ENCODE measurements around the gene DOCK11. TPM values are rescaled to one million over a fixed set of nuclear protein-coding genes. Genes with fewer than 3 reads are reported as not detected.

DOCK11 gene
- total RNA-seq, 1 experiment from 2014 or later = 3.0 TPM

DNA sequence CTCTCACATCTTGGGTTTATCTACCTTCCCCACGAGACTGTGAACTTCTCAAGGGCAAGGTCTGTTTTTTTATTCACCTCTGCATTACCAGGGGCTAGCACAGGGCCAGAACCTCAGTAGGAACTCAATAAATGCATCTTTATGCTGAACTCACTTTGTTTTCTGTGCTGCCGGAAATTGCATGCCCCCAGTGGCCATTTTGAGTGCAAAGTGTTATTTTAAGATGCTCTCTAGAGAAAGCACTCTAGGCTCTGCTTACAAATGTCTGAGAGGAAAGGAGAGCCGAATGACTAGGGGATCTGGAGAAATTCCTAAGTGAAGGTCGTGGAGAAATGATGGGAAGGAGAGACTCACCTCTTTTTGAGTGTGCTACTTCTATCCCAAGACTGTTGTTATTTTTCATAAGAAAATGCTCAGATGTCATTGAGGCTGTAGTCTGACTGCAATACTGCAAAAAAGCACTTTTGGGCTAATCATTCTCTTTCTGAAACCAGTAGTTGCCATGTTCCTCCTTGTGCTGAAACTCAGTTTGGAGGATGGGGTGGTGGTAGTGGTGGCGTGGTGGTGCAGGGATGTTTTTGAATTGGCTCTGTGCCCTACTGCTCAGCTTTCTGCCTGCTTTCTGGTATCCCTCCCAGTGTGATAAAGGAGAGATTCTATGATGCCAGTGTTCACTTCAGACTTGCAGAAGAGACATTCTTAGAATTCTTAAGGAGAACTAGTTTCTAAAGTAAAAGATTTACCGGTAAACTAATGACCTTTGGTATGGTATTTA, 41.3 kb downstream of the DOCK11 start:
- ATAC-seq = peak; percentile 27; the same call in 1 of the 2 replicates

DNA sequence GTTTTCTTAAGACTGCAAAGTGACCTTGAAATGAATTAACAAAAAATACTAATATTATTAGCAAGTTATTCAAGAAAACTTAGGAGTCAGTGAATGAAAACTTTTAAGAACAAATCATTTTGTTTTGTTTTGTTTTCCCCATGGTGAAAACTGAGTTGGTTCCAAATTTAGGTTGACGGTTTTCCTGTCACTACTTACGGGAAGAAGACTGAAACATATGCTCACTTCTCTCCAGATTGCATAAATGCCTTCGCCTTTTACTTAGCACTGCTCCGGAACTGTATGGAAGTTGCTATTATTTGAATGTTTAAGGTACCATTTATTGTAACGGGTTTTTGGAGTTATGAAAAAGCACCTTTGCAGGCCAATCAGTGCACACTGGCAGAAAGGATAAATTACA, 42.8 kb downstream of the DOCK11 start:
- H3K27ac ChIP-seq (ENCODE audit: low read length) = no peak overlapping the region
- no peaks in the 10 kb centered on the region for H3K4me1 ChIP-seq (ENCODE audit: insufficient read depth, low read length)
- no peak overlapping the region for H3K4me2 ChIP-seq (ENCODE audit: low read length)
- POLR2A ChIA-PET (ENCODE audit: unreplicated experiment) = no interaction called here
- H3K9me2 ChIP-seq (replicated peaks; ENCODE audit: low read length) = no peaks in the 10 kb centered on the region
- BruUV-seq (replicated peaks) = no TSS peak
- intact Hi-C loops (cut with micrococcal nuclease) = no loop called here
- no peaks in the 10 kb centered on the region for H3K27me3 ChIP-seq (ENCODE audit: low read length)
- H3K36me3 ChIP-seq (ENCODE audit: low read depth, low read length) = no peaks in the 10 kb centered on the region
- H3F3A ChIP-seq (ENCODE audit: low read length, unreplicated experiment) = no peaks in the 10 kb centered on the region
- H3K4me3 ChIP-seq (ENCODE audit: low read length) = no peak overlapping the region
- H4K20me1 ChIP-seq (ENCODE audit: low read length) = no peaks in the 10 kb centered on the region
- no peak overlapping the region for H3K9ac ChIP-seq (ENCODE audit: low read length)
- CTCF ChIA-PET = no interaction called here
- DNase-seq (no peak), ATAC-seq (no peak)
- TF ChIP-seq, protein P1, sequence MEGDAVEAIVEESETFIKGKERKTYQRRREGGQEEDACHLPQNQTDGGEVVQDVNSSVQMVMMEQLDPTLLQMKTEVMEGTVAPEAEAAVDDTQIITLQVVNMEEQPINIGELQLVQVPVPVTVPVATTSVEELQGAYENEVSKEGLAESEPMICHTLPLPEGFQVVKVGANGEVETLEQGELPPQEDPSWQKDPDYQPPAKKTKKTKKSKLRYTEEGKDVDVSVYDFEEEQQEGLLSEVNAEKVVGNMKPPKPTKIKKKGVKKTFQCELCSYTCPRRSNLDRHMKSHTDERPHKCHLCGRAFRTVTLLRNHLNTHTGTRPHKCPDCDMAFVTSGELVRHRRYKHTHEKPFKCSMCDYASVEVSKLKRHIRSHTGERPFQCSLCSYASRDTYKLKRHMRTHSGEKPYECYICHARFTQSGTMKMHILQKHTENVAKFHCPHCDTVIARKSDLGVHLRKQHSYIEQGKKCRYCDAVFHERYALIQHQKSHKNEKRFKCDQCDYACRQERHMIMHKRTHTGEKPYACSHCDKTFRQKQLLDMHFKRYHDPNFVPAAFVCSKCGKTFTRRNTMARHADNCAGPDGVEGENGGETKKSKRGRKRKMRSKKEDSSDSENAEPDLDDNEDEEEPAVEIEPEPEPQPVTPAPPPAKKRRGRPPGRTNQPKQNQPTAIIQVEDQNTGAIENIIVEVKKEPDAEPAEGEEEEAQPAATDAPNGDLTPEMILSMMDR (conservative IDR thresholded peaks at IDR 0.05; ENCODE audit: low read depth, low read length) = no peak
- TF ChIP-seq EZH2 (IDR thresholded peaks at IDR 0.05; ENCODE audit: low read length, unreplicated experiment) = no peak
- no peak for TF ChIP-seq EZH2phosphoT487 (IDR thresholded peaks at IDR 0.05; ENCODE audit: borderline replicate concordance, low read length)
- H2AFZ ChIP-seq (ENCODE audit: low read length) = no peak overlapping the region
- no peaks in the 10 kb centered on the region for H3K9me3 ChIP-seq (ENCODE audit: low read length)
- no peaks in the 10 kb centered on the region for H3K79me2 ChIP-seq (ENCODE audit: low read length)

More for the DNA sequence above, 41.3 kb downstream of the DOCK11 start:
- Histone ChIP-seq H3K27me3 (ENCODE audit: low read length) (no peaks in the 10 kb centered on the region), H4K20me1 (ENCODE audit: low read length) (no peaks in the 10 kb centered on the region), H3F3A (ENCODE audit: low read length, unreplicated experiment) (no peaks in the 10 kb centered on the region), H3K36me3 (ENCODE audit: low read depth, low read length) (no peaks in the 10 kb centered on the region), H3K9me3 (ENCODE audit: low read length) (no peaks in the 10 kb centered on the region), H3K27ac (ENCODE audit: low read length) (no peak overlapping the region), H3K4me3 (ENCODE audit: low read length) (no peak overlapping the region), H3K9me2 (replicated peaks; ENCODE audit: low read length) (no peaks in the 10 kb centered on the region), H3K79me2 (ENCODE audit: low read length) (no peaks in the 10 kb centered on the region), H3K4me2 (ENCODE audit: low read length) (no peak overlapping the region), H3K4me1 (ENCODE audit: insufficient read depth, low read length) (no peaks in the 10 kb centered on the region), H2AFZ (ENCODE audit: low read length) (peak overlapping the region; percentile 68; the same call in 1 of the 2 replicates), H3K9ac (ENCODE audit: low read length) (no peak overlapping the region)
- peak; percentile 10 for DNase-seq
- no TSS peak for BruUV-seq (replicated peaks)
- TF ChIP-seq EZH2phosphoT487 (IDR thresholded peaks at IDR 0.05; ENCODE audit: borderline replicate concordance, low read length) = no peak
- TF ChIP-seq, protein P1 (conservative IDR thresholded peaks at IDR 0.05; ENCODE audit: low read depth, low read length) = peak; percentile 61
- intact Hi-C loops (cut with micrococcal nuclease) = no loop called here
- POLR2A ChIA-PET (ENCODE audit: unreplicated experiment) = no interaction called here
- CTCF ChIA-PET = no interaction called here

DNA sequence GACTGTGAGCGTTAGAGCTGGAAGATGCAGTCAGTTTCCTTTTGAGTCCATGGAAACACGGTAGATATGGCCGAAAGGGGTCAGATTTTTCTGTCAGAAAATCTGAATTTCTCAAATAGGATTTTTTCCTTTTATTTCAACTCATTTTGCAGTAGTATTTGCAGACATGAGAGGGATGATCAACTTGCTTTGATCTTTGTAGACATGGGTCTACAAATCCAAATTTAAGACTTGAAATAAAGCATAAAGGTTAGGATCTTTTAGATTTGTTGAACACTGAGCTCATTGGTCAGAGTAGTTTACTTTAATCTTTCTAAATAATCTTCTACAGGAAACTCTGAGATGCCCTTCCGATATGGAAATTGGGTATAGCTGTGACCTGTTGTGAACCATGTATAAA, 44.7 kb downstream of the DOCK11 start:
- H3K27me3 ChIP-seq (ENCODE audit: low read length) = no peaks in the 10 kb centered on the region
- intact Hi-C loops (cut with micrococcal nuclease) = no loop called here
- TF ChIP-seq EZH2 (IDR thresholded peaks at IDR 0.05; ENCODE audit: low read length, unreplicated experiment) = no peak
- no peak for TF ChIP-seq EZH2phosphoT487 (IDR thresholded peaks at IDR 0.05; ENCODE audit: borderline replicate concordance, low read length)
- TF ChIP-seq, protein P1 (conservative IDR thresholded peaks at IDR 0.05; ENCODE audit: low read depth, low read length) = no peak
- BruUV-seq (replicated peaks) = no TSS peak
- DNase-seq (no peak), ATAC-seq (no peak)
- no peaks in the 10 kb centered on the region for H3K4me1 ChIP-seq (ENCODE audit: insufficient read depth, low read length)
- H3K4me2 ChIP-seq (ENCODE audit: low read length) = no peak overlapping the region
- H3K9ac ChIP-seq (ENCODE audit: low read length) = no peak overlapping the region
- H3F3A ChIP-seq (ENCODE audit: low read length, unreplicated experiment) = no peaks in the 10 kb centered on the region
- ChIA-PET POLR2A (ENCODE audit: unreplicated experiment) (no interaction called here), CTCF (interaction anchor here (0.7 kb wide), 1 partner anchor 168 kb away, joined by 4 read pairs; no protein-coding TSS in a partner anchor)
- no peaks in the 10 kb centered on the region for H3K9me2 ChIP-seq (replicated peaks; ENCODE audit: low read length)
- H2AFZ ChIP-seq (ENCODE audit: low read length) = no peak overlapping the region
- H3K27ac ChIP-seq (ENCODE audit: low read length) = no peak overlapping the region
- H4K20me1 ChIP-seq (ENCODE audit: low read length) = no peaks in the 10 kb centered on the region
- H3K9me3 ChIP-seq (ENCODE audit: low read length) = no peaks in the 10 kb centered on the region
- no peak overlapping the region for H3K4me3 ChIP-seq (ENCODE audit: low read length)
- no peaks in the 10 kb centered on the region for H3K36me3 ChIP-seq (ENCODE audit: low read depth, low read length)
- H3K79me2 ChIP-seq (ENCODE audit: low read length) = no peaks in the 10 kb centered on the region
